K562 (cell line): Measurements from ENCODE around the gene LIX1L. TPM values are rescaled to one million over a fixed set of nuclear protein-coding genes. Genes with fewer than 3 reads are reported as not detected.

Source experiments
- CXXC5 ChIP-seq: fragments of 250-450 bp; sonication (Bioruptor Pico); IDR thresholded peaks from 2 replicates; pipeline ENCODE4 v1.8.0; 2022; ENCODE audit warnings: inconsistent platforms, mild to moderate bottlenecking, moderate library complexity
- MTA3 ChIP-seq: fragments of 450-650 bp; formaldehyde crosslinking; IDR thresholded peaks from 2 replicates; pipeline ENCODE4 v1.6.1; 2017; ENCODE audit warnings: mild to moderate bottlenecking, borderline replicate concordance
- RBM17 ChIP-seq: fragments of 200-400 bp; formaldehyde crosslinking; IDR thresholded peaks from 2 replicates; pipeline ENCODE4 v1.6.1; 2017; ENCODE audit warnings: low read depth, mild to moderate bottlenecking, low read length, borderline replicate concordance
- SPI1 ChIP-seq: IDR thresholded peaks from 2 replicates; pipeline ENCODE4 v1.6.1; 2011; ENCODE audit warnings: low read depth, low read length, control low read depth, borderline replicate concordance
- SRF ChIP-seq, 2 experiments: fragments of 250-450, 450-650 bp in 1 of 2; sonication (Bioruptor Pico) in 1 of 2; sonication (generic) in 1 of 2; formaldehyde crosslinking; IDR thresholded peaks; 2 replicates each; pipeline versions ENCODE4 v1.5.0 to v1.5.1; 2020 to 2022; ENCODE audit warnings: mild to moderate bottlenecking in 1 of 2, missing genetic modification reagents in 1 of 2
- STAG1 ChIP-seq: sonication (generic); formaldehyde crosslinking; IDR thresholded peaks from 2 replicates; pipeline ENCODE4 v1.5.0; 2020; ENCODE audit warnings: missing genetic modification reagents, borderline replicate concordance
- ZNF12 ChIP-seq: sonication (generic); formaldehyde crosslinking; IDR thresholded peaks from 2 replicates; pipeline ENCODE4 v1.4.0; 2020; ENCODE audit warnings: mild to moderate bottlenecking, missing genetic modification reagents
- ZNF3 ChIP-seq: fragments of 250-450 bp; sonication (Bioruptor Pico); IDR thresholded peaks from 2 replicates; pipeline ENCODE4 v1.5.0; 2021; ENCODE audit warnings: mild to moderate bottlenecking, moderate library complexity
- ZNF668 ChIP-seq: fragments of 250-450 bp; sonication (Bioruptor Pico); IDR thresholded peaks from 2 replicates; pipeline ENCODE4 v1.8.0; 2022; ENCODE audit warnings: mild to moderate bottlenecking, inconsistent platforms
- polyA plus RNA-seq, 8 experiments: library from polyadenylated mRNA; depleted of rRNA in 4 of 8; stranded (reverse) in 5 of 8; unstranded in 3 of 8; fragments of >200 nt; fragmentation: Nextera tagmentation in 2 of 8; fragmentation: Illumina TruSeq in 1 of 8; extraction: Ambion mirVana in 2 of 8; extraction: Trizol in 1 of 8; gene quantifications; 2 replicates each; pipeline versions ENCODE4 v1.2.1 to v1.2.3, GENCODE V29; 2011 to 2014; ENCODE audit warnings: inconsistent platforms in 1 of 8, missing spikeins in 1 of 8
- total RNA-seq, 7 experiments: library from RNA; depleted of rRNA in 6 of 7; stranded (reverse); fragments of >200 nt in 6 of 7; fragmentation: Illumina TruSeq in 2 of 7; extraction: Trizol in 2 of 7; gene quantifications; 2 replicates each; pipeline versions ENCODE4 v1.2.1 to v1.2.3, GENCODE V29; 2011 to 2021; ENCODE audit warnings: low replicate concordance in 1 of 7
- TF ChIP-seq, protein P1 (sequence below): fragments of 450-650 bp; IDR thresholded peaks from 2 replicates; pipeline ENCODE4 v1.7.1; 2018; ENCODE audit warnings: mild to moderate bottlenecking, low read depth; ENCODE audit not compliant: partially characterized antibody
- TF ChIP-seq, protein P2 (sequence below): fragments of 250-450 bp; sonication (Bioruptor Pico); IDR thresholded peaks from 2 replicates; pipeline ENCODE4 v1.4.0; 2020; ENCODE audit warnings: mild to moderate bottlenecking, moderate library complexity, borderline replicate concordance
- TF ChIP-seq, protein P3 (sequence below), 2 experiments: fragments of 450-650 bp; conservative IDR thresholded peaks; 2 replicates each; pipeline ENCODE4 v1.6.1; 2017; ENCODE audit warnings: mild to moderate bottlenecking in 2 of 2, moderate library complexity in 2 of 2
- TF ChIP-seq, protein P4 (sequence below), 3 experiments: IDR thresholded peaks in 2 of 3; conservative IDR thresholded peaks in 1 of 3; 2 replicates each; pipeline ENCODE4 v1.5.1; 2011 to 2012; ENCODE audit warnings: low read length in 3 of 3, mild to moderate bottlenecking in 3 of 3, control low read depth in 2 of 3, improper control_type of control experiment in 1 of 3, inconsistent platforms in 1 of 3, low read depth in 1 of 3, mixed read lengths in 1 of 3, moderate library complexity in 1 of 3; ENCODE audit not compliant: insufficient read depth in 2 of 3
- TF ChIP-seq, protein P5 (sequence below): sonication (generic); formaldehyde crosslinking; IDR thresholded peaks from 2 replicates; pipeline ENCODE4 v1.9.0; 2022; ENCODE audit warnings: mild to moderate bottlenecking, missing genetic modification reagents

Gene LIX1L
- total and polyA plus RNA-seq, 9 of the 15 experiments (the other 6 are each of a cell fraction or from before 2014, with no cell fraction given): 4.6 to 26.5 (median 12.5) TPM

DNA sequence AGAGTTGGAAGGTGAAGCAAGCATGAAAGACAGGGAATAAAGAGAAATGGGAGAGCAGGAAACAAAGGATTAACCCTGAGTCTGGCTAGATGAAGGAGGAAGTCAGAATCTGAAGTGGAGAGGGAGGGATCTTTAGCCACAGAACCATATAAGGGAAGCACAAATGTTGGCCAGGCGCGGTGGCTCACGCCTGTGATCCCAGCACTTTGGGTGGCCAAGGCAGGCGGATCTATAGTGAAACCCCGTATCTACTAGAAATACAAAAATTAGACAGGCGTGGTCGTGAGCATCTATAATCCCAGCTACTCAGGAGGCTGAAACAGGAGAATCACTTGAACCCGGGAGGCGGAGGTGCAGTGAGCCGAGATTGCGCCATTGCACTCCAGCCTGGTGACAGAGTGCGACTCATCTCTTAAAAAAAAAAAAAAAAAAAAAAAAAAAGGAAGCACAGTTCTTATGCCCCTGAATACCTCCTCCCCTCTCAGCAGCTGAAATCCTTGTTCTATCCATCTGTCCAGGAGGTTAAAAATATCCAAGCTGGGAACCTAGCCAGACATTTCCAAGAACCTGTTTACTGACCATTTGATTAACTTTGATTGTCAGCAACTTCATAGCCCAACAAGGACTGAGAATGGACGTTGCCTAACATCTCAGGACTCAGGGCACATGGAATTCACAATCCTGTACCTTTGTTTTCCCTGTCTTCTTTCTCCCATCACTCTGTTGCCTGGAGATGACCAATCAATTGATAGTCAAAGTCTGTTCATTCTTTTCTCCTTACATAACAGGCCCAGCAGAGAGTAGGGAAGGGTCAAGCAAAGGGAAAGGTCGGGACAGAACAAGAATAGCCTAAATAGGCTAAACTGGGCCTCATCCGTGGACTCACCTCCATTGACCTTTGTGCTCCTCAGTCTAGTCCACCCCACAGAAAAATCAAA, 28.0 kb upstream of the LIX1L start (continued):
- TF ChIP-seq, protein P1, sequence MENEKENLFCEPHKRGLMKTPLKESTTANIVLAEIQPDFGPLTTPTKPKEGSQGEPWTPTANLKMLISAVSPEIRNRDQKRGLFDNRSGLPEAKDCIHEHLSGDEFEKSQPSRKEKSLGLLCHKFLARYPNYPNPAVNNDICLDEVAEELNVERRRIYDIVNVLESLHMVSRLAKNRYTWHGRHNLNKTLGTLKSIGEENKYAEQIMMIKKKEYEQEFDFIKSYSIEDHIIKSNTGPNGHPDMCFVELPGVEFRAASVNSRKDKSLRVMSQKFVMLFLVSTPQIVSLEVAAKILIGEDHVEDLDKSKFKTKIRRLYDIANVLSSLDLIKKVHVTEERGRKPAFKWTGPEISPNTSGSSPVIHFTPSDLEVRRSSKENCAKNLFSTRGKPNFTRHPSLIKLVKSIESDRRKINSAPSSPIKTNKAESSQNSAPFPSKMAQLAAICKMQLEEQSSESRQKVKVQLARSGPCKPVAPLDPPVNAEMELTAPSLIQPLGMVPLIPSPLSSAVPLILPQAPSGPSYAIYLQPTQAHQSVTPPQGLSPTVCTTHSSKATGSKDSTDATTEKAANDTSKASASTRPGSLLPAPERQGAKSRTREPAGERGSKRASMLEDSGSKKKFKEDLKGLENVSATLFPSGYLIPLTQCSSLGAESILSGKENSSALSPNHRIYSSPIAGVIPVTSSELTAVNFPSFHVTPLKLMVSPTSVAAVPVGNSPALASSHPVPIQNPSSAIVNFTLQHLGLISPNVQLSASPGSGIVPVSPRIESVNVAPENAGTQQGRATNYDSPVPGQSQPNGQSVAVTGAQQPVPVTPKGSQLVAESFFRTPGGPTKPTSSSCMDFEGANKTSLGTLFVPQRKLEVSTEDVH: no peak
- TF ChIP-seq MTA3 (no peak), SPI1 (peak; percentile 70; the same call in 1 of the 2 replicates), ZNF3 (CRISPR knock-in tag) (no peak), CXXC5 (0 out of 2 replicates have a peak, but pooled peaks have one; percentile 32), ZNF12 (CRISPR knock-in tag) (no peak), RBM17 (no peak), STAG1 (CRISPR knock-in tag) (no peak), SRF (CRISPR knock-in tag; IDR thresholded peaks at IDR 0.05) (peak; percentile 87 to 97; a peak in 3 of 4 replicates), ZNF668 (CRISPR knock-in tag) (no peak)
- TF ChIP-seq, protein P2, sequence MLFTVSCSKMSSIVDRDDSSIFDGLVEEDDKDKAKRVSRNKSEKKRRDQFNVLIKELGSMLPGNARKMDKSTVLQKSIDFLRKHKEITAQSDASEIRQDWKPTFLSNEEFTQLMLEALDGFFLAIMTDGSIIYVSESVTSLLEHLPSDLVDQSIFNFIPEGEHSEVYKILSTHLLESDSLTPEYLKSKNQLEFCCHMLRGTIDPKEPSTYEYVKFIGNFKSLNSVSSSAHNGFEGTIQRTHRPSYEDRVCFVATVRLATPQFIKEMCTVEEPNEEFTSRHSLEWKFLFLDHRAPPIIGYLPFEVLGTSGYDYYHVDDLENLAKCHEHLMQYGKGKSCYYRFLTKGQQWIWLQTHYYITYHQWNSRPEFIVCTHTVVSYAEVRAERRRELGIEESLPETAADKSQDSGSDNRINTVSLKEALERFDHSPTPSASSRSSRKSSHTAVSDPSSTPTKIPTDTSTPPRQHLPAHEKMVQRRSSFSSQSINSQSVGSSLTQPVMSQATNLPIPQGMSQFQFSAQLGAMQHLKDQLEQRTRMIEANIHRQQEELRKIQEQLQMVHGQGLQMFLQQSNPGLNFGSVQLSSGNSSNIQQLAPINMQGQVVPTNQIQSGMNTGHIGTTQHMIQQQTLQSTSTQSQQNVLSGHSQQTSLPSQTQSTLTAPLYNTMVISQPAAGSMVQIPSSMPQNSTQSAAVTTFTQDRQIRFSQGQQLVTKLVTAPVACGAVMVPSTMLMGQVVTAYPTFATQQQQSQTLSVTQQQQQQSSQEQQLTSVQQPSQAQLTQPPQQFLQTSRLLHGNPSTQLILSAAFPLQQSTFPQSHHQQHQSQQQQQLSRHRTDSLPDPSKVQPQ: no peak
- TF ChIP-seq, protein P3, sequence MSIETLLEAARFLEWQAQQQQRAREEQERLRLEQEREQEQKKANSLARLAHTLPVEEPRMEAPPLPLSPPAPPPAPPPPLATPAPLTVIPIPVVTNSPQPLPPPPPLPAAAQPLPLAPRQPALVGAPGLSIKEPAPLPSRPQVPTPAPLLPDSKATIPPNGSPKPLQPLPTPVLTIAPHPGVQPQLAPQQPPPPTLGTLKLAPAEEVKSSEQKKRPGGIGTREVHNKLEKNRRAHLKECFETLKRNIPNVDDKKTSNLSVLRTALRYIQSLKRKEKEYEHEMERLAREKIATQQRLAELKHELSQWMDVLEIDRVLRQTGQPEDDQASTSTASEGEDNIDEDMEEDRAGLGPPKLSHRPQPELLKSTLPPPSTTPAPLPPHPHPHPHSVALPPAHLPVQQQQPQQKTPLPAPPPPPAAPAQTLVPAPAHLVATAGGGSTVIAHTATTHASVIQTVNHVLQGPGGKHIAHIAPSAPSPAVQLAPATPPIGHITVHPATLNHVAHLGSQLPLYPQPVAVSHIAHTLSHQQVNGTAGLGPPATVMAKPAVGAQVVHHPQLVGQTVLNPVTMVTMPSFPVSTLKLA (conservative IDR thresholded peaks at IDR 0.05): no peak
- TF ChIP-seq, protein P4, sequence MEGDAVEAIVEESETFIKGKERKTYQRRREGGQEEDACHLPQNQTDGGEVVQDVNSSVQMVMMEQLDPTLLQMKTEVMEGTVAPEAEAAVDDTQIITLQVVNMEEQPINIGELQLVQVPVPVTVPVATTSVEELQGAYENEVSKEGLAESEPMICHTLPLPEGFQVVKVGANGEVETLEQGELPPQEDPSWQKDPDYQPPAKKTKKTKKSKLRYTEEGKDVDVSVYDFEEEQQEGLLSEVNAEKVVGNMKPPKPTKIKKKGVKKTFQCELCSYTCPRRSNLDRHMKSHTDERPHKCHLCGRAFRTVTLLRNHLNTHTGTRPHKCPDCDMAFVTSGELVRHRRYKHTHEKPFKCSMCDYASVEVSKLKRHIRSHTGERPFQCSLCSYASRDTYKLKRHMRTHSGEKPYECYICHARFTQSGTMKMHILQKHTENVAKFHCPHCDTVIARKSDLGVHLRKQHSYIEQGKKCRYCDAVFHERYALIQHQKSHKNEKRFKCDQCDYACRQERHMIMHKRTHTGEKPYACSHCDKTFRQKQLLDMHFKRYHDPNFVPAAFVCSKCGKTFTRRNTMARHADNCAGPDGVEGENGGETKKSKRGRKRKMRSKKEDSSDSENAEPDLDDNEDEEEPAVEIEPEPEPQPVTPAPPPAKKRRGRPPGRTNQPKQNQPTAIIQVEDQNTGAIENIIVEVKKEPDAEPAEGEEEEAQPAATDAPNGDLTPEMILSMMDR (IDR thresholded peaks at IDR 0.05 in 2 of 3, conservative IDR thresholded peaks at IDR 0.05 in 1 of 3; ENCODE audit: insufficient read depth in 2 of 3, low read depth in 1 of 3, low read length in 3 of 3): no peak
- TF ChIP-seq, protein P5, sequence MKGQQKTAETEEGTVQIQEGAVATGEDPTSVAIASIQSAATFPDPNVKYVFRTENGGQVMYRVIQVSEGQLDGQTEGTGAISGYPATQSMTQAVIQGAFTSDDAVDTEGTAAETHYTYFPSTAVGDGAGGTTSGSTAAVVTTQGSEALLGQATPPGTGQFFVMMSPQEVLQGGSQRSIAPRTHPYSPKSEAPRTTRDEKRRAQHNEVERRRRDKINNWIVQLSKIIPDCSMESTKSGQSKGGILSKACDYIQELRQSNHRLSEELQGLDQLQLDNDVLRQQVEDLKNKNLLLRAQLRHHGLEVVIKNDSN (CRISPR knock-in tag): no peak
